HG03432 (cell line): ENCODE results near the gene SYNJ2.

ENCODE experiments used
- ATAC-seq: cut with Tn5 transposase; IDR thresholded peaks from one replicate; pipeline ENCODE4 v1.9.1; 2021; ENCODE audit warnings: mild to moderate bottlenecking, moderate library complexity; ENCODE audit not compliant: unreplicated experiment

Gene SYNJ2

GRCh38 chr6:158024566-158025297 is 43.1 kb downstream of the SYNJ2 start:
- no peak for ATAC-seq

GRCh38 chr6:158026054-158026900 is 44.6 kb downstream of the SYNJ2 start:
- peak; percentile 83 for ATAC-seq

DNA sequence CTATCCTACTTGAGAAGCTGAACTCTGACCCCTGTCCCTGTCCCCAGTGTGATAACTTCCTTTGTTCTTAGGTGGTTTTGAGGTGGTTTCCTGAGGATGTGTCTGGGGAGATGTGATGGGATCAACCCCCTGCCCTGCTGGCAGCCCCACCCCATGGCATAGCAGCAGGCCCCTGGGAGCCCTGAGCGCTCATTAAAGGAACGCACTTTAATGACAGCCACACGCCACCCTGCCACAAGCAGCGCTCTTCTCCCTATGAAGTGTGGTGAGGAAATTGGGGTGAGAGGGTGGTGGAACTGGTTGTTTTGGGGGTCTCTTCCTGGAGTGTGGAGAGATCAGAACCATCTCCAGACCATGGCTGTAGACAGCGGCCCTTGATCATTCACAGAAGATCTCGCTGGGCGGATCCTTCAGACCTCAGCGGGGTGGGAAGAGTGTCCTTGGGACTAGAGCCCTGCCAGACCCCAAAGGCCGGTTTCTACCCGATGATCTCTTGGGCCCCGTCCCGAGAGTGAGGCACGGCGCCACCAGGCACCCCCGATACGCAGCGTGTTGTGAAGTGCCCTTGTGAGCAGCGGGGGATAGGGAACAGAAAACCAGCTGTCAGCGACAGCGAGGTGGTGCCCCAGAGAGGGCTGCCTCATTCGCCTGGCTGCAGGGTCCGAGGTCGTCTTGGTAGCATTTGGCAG is 45.4 kb downstream of the SYNJ2 start:
- ATAC-seq, result no peak

GRCh38 chr6:158027590-158028285 is 46.1 kb downstream of the SYNJ2 start:
- ATAC-seq, result no peak

GRCh38 chr6:158028421-158028820 is 46.8 kb downstream of the SYNJ2 start:
- ATAC-seq, result no peak

DNA sequence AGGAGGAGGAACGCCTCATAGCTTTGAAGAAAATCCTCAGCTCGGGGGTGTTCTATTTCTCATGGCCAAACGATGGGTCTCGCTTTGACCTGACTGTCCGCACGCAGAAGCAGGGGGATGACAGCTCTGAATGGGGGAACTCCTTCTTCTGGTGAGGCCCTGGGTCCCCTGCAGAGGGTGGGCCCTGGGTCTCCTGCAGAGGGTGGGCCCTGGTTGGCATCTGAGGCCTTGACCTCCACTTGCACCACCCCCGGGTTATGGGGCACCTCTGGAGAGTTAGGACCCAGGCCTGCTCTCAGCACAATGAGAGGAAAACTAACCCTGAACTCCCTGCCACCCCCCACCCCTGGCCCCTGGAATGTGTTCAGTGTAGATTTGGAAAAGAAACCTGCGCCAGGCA is 47.2 kb downstream of the SYNJ2 start:
- ATAC-seq, result no peak

DNA sequence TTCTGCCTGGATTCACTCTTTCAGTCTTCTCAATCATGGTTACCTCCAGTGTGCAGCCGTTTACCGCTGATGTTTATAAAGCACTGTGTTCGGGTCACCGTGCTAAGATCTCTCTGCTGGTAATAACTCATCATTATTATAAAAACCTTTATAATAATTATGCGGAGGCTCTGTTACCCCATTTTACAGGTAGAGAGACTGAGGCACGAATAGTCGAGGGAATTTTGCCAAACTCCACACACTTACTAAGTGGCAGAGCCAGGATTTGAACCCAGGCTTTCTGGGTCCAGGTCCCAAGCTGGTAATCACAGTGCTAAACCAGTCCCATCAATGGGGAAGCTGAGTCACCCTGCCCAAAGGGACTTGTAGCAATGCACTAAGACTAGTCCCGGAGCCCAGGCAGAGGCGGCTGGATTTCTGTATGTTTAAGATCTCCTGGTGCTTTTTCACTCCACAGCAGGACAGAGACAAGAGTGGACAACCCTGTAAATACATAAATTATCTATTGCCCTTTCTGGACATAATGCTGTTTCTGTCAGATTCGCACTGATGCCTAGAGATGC is 48.1 kb downstream of the SYNJ2 start:
- ATAC-seq, result no peak

DNA sequence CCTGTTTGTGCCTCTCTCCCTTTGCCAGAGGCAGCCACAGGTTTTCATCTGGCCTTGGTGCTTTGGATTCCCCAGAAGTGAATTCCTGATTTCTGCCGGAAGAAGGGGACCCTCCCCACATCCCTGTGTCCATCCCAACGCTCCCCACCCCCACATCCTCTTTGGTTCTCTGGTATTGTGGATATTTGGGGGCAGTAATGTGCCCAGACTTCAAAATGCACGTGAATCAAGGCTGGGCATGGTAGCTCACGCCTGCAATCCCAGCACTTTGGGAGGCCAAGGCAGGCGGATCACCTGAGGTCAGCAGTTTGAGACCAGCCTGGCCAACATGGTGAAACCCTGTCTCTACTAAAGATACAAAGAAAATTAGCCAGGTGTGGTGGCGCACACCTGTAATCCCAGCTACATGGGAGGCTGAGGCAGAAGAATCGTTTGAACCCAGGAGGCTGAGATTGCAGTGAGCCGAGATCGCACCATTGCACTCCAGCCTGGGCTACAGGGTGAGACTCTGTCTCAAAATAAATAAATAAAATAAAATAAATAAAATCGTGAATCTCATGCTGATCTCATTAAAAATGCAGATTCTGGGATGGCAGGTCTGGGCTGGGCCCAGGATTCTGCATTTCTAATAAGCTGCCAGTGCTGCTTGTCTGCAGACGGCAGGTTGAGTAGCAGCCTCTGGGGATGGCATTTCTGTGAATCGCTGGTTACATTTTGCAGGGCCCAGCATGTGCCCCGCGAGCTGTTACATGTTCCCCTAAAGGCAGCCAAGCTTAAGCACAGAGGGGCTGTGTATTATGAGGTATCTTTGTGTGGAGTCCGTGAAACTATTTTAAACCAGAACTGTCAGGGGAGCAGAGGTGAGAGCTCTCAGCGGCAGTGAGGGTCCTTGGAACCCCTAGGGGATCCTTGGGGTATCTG is 49.0 kb downstream of the SYNJ2 start:
- no peak for ATAC-seq

- ATAC-seq, result peak; percentile 33
Measured at GRCh38 chr6:158031381-158032353, 50.0 kb downstream of the SYNJ2 start.

DNA sequence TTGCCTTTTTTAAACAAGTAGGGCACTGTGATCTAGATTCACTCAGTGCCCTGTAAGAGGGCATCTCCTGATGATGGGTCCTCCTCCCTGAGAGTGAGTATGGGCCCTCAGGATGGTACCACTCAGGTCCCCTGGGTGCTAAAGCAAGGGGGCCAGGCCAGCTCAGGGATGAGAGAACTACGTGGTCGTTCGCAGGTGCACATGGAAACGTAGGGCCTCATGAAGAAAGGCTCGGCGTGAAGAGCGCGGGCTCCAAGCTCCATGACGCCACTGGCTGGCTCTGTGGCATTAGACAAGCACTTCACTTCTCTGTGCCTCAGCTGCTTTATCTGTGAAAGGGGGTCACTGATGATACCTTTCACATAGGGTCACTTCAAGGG is 50.7 kb downstream of the SYNJ2 start:
- ATAC-seq, result no peak

- ATAC-seq, result no peak
Measured at GRCh38 chr6:158033077-158033750, 51.6 kb downstream of the SYNJ2 start.

GRCh38 chr6:158033751-158034702 is 52.4 kb downstream of the SYNJ2 start:
- no peak for ATAC-seq

DNA sequence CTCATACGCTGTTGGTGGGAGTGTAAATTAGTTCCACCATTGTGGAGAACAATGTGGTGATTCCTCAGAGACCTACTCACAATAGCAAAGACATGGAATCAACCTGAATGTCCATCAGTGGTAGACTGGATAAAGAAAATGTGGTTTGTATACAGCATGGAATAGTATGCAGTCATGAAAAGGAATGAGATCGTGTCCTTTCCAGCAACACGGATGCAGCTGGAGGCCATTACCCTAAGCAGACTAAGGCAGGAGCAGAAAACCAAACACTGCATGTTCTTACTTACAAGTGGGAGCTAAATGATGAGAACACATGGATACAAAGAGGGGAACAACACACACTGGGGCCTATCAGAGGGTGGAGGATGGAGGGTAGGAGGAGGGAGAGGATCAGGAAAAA is 54.6 kb downstream of the SYNJ2 start:
- ATAC-seq, result no peak

DNA sequence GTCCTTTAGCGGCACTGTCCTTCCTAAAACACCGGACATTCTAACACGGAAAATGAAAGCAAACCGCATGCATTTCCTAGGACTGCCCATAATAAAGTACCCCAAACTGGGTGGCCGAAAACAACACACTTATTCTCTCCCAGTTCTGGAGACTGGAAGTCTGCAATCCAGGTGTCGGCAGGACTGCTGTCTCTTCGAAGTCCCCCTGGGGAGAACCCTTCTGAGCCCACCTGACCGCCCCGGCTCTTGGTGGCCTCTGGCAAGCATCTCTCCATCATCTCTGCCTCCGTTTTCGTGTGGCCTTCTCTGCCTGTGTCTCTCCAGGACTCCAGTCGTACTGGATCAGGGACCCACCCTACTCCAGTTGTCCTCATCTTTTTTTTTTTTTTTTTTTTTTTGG is 55.4 kb downstream of the SYNJ2 start:
- ATAC-seq, result no peak

- no peak for ATAC-seq
Measured at GRCh38 chr6:158037771-158038170, 56.1 kb downstream of the SYNJ2 start.

GRCh38 chr6:158038291-158039177 is 56.9 kb downstream of the SYNJ2 start:
- no peak for ATAC-seq
